SKM-1 (cell line): Measurements from ENCODE around the gene GBA2.

Experiments used
- DNase-seq: peaks from one replicate; lab custom pipeline; 2025; ENCODE audit not compliant: unreplicated experiment; lab: John Stamatoyannopoulos, UW

GBA2 gene

GRCh38 chr9:35748858-35749514, at the start of gene GBA2, which contains the start of gene RGP1:
Gene GBA2 (minus strand): TSS chr9:35749228. CDS start chr9:35748704, 524 bp downstream.
Gene RGP1 (plus strand): TSS chr9:35749287. CDS start chr9:35749756, 469 bp downstream.
- peak; percentile 43 for DNase-seq

DNA sequence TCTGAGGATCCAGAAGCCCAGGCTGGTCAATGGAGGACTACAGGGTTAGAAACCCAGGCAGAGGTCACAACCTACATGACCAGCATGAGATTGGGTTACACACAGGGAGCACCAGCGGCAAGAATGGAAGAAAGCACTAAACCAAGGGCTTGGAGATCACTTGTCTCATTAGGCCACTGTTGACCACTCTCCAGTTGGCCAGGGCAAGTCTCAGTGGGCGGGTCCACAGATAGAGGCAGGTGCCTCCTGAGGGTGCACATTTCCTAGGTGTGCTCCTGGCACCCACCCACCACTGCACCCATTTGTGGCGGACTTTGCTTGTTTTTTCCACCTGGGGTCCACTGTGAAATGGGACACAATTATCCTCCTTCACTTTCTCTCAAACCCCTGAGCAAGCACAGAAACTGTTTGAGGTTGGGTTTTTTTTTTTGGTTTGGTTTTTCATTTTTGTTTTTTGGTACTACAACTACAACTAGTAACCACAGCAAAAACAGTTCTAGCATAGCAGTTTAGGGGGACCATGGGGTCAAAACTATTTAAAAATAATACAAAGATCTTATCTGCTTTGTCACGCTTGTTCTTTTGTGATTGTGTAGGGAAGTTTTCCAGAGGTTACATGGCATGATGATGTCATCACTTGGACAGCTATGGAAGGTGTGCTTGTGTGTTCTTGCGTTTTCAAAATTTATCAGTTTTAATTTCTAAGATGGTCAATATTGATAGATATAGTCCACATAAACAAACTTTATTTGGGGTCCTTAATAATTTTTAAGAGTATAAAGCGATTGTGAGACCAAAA, 48.5 kb upstream of the GBA2 start:
- no peak for DNase-seq

DNA sequence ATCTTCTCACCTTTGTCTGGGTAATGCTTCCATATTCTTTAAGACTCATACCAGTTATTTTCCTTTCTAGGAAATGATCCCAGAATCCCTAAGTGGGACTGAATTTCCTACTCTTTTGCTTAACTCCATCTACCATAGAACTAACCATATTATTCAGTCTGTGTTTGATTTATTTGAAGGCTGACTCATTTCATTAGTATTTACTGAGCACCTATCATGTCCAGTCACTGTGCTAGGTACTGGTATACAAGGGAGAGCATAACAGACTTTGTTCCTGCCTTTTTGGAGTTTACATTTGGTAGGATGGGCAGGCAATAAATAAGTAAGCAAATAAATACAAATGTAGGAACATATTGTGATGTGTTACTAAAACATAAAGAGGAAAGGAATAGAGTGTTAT, 46.7 kb upstream of the GBA2 start:
- DNase-seq: no peak

DNA sequence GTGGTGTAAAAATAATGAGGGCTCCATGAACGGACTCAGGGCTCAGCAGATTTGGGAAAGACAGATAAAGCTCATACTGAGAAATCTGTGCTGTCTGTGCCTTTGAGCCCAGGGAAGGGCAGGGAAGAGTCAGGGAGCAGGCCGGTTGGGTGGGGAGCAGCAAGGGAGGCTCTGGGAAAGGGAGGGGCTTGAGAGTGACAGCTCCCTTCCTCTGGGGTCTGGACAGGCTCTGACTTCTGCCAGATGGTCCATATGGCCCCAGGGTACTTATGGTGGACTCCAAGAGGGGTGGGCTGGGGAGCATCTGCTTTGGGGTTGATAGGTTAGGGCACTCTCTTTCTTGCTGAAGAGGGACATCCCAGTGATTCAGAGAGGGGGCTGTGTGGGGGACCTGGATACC, 44.4 kb upstream of the GBA2 start:
- no peak for DNase-seq

GRCh38 chr9:35792826-35793225, 43.8 kb upstream of the GBA2 start:
- DNase-seq: no peak

DNA sequence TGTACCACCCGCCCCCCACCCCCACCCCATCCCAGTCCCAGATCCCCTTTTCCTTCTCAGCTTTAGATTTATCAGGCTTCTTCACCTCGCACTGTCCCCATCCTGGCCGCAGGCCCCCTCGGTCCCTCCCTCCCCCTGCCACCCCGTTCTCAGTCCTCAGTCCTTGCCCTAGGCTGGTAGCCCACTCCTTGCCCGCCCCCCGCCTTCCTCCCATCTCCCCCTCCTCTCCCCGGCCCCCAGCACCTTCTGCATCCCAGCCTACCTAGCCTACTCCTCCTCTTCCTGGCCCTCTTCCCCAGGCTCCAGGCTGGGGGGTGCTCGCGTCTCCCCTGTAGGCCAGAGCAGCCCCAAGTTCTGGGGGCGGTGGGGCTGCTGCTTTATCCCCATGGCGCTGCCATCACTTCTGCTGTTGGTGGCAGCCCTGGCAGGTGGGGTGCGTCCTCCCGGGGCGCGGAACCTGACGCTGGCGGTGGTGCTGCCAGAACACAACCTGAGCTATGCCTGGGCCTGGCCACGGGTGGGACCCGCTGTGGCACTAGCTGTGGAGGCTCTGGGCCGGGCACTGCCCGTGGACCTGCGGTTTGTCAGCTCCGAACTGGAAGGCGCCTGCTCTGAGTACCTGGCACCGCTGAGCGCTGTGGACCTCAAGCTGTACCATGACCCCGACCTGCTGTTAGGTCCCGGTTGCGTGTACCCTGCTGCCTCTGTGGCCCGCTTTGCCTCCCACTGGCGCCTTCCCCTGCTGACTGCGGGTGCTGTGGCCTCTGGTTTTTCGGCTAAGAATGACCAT, 43.2 kb upstream of the GBA2 start:
- DNase-seq: no peak

DNA sequence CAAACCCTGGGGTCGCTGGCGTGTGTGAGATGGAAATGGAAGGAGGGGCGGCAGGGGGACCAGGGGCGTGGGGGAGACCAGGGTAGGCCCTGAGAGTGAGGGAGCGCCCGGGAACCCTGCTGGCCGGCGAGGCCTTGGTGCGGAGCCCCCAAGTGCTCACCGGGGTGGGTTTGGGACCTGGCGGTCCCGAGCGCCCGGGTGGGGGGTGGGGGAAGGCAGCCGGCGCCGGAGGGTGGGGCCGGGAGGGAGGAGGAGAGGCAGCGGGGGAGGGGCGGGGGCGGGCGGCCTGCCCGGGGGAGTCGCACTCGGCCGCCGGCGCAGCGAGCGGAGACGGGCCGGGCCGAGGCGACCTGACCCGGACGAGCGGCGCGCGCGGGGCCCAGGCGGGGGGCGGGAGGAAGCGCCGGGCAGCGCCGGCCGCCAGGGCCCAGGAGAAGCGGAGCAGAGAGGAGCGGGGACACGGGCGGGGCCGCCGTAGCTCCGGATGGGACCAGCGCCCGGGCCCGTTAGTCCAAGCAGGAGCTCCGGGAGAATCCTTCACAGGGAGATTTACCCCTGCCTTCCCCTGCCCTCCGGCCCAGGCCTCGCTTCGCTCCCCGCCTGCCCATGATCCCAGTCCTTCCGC, 42.4 kb upstream of the GBA2 start, which contains the start of gene NPR2:
NPR2 (plus strand) TSS at position 295 of the 625 bp plus-strand sequence. CDS start 818 bp downstream, outside the sequence.
- DNase-seq: no peak

GRCh38 chr9:35790385-35791296, 41.6 kb upstream of the GBA2 start:
- peak; percentile 13 for DNase-seq

- DNase-seq: no peak
Observed at GRCh38 chr9:35790025-35790384, 41.0 kb upstream of the GBA2 start.

GRCh38 chr9:35789541-35789940, 40.5 kb upstream of the GBA2 start:
- DNase-seq: no peak

DNA sequence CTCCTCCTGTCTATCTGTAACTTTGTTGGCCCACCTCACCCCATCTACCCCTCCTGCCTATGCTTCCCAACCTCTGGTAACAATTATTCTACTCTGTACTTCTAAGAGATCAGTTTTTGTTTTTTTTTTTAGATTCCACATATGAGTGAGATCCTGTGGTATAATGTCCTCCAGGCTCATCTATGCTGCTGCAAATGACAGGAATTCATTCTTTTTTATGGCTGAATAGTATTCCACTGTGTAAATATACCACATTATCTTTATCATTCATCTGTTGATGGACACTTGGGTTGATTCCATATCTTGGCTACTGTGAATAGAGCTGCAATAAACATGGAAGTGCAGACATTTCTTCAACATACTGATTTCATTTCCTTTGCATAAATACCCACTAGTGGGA, 34.4 kb upstream of the GBA2 start:
- no peak for DNase-seq

GRCh38 chr9:35781066-35781465, 32.0 kb upstream of the GBA2 start:
- DNase-seq: no peak

GRCh38 chr9:35778496-35778895, 29.5 kb upstream of the GBA2 start:
- no peak for DNase-seq

GRCh38 chr9:35776018-35776417, 27.0 kb upstream of the GBA2 start:
- no peak for DNase-seq

DNA sequence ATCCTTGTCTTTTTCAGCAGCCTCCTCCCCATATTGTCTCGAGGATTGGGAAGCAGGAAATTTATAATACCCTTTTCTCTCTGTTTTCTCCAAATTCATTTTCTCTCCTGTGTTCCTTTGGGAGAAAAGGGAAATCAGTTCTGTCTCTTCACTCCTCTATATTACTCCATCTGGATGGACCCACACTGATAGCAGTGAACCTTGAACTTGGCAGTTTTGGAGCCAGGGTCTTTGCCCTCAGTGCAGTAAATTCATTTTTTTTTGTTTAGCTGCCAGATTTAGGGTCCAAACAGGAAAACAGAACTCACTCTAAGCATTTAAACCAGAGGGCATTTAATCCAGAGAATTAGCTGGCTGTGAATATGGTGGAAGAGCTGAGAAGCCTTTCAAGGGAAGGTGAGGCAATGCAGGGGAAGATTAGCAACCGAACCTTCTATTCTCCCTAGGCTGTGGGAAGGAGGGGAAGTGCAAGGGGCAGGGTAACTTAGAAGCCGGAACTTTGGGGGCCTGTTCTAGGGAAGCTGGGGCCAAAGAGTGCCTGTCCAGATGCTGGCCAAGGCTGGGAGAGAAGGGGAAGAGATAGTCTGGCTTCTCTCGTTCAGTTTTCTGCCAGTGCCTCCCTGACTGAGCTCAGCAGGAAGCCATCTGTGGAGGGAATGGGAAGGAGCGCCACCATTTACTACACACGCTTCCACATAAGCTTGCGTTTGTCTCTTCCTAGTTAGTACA, 26.0 kb upstream of the GBA2 start:
- DNase-seq: peak; percentile 49

DNA sequence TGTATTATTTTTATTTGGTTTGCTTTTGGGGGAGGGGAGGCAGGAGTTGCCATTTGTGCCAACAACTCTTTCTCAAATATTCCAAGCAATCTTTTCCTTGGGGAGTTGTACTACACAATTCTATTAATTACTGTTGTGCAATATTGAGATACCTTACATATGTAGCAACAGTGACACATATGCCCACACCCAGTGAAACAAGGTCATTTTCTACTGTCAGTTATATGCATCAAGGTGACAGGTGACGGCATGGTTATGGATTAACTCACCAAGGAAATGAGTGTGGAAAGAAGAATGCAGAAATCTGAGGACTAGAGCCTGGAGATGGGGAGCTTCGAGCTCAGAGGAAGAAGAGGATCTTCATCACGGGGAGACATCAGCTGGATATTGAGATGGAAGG, 22.9 kb upstream of the GBA2 start:
- no peak for DNase-seq

- DNase-seq: no peak
Observed at GRCh38 chr9:35771534-35771933, 22.5 kb upstream of the GBA2 start.

GRCh38 chr9:35771075-35771433, 22.0 kb upstream of the GBA2 start:
- DNase-seq: no peak

GRCh38 chr9:35769763-35770162, 20.7 kb upstream of the GBA2 start:
- no peak for DNase-seq

DNA sequence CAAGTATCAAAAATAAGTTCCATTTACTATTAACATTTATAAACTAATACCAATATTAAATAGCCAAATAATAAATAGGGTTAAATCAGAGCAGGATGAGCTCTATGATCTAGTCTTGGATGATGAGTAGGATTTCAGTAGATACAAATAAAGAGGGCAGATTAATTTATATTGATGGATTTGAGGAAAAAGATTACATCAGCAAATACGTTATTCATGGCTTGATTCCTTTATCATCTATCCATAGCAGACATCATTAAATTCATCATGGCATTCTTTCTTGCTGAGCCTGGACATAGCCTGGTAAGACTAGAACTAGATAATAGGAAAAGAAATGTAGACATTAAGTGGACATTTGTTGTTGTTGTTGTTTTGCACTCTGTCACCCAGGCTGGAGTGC, 18.4 kb upstream of the GBA2 start:
- no peak for DNase-seq
